MM.1S (cell line): ENCODE data around the gene KAT6B.

Experiments
- EZH2 ChIP-seq: fragments of 300-600 bp; sonication (generic); optimal IDR thresholded peaks from 2 replicates; pipeline ENCODE3; 2017; ENCODE audit warnings: low read depth, mild to moderate bottlenecking, antibody characterized with exemption, low read length, mixed read lengths
- EZH2phosphoT487 ChIP-seq: fragments of 300-600 bp; sonication (generic); IDR thresholded peaks from 2 replicates; pipeline ENCODE4 v1.6.1; 2018; ENCODE audit warnings: antibody characterized with exemption, low read length

GRCh38 chr10:74883428-74883827, 57.0 kb downstream of the KAT6B start:
- TF ChIP-seq EZH2phosphoT487: no peak
- no peak for TF ChIP-seq EZH2
